Uterus (tissue), 2 donors: Measurements from ENCODE around the gene MAP4K4.

ENCODE experiments used
- POLR2A ChIP-seq, 2 donors: fragments of 450-650 bp; IDR thresholded peaks; one replicate each; pipeline ENCODE4 v1.6.1; 2016; ENCODE audit warnings: antibody characterized with exemption in 2 of 2, mild to moderate bottlenecking in 1 of 2, moderate library complexity in 1 of 2
- TF ChIP-seq, protein P1 (sequence below), 4 experiments: fragments of 200-600 bp in 2 of 4; fragments of 450-650 bp in 2 of 4; sonication (generic) in 2 of 4; IDR thresholded peaks; one replicate each; pipeline ENCODE4 v1.5.1; 2016 to 2019; ENCODE audit warnings: antibody characterized with exemption in 4 of 4, mild to moderate bottlenecking in 2 of 4, moderate library complexity in 1 of 4

DNA sequence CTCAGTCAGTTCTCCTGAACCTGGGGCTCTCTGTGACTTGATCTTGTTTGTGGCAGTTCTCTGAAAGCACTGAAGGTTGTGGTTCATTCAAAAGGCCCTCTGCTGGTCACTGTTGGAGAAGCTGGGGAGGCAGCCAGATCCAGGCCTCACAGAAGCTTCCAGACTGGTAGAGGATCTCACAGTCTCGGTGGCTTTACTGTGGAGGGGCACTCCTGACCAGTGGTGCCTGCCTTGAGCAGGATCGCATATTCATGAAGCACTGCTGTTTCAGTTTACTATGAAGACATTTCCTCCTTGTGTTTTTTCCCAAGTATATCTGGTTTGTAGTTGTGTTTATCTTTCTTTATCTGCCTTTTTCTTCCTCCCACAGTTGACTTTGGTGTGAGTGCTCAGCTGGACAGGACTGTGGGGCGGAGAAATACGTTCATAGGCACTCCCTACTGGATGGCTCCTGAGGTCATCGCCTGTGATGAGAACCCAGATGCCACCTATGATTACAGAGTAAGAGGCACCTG, 133.9 kb downstream of the MAP4K4 start:
- TF ChIP-seq, protein P1, sequence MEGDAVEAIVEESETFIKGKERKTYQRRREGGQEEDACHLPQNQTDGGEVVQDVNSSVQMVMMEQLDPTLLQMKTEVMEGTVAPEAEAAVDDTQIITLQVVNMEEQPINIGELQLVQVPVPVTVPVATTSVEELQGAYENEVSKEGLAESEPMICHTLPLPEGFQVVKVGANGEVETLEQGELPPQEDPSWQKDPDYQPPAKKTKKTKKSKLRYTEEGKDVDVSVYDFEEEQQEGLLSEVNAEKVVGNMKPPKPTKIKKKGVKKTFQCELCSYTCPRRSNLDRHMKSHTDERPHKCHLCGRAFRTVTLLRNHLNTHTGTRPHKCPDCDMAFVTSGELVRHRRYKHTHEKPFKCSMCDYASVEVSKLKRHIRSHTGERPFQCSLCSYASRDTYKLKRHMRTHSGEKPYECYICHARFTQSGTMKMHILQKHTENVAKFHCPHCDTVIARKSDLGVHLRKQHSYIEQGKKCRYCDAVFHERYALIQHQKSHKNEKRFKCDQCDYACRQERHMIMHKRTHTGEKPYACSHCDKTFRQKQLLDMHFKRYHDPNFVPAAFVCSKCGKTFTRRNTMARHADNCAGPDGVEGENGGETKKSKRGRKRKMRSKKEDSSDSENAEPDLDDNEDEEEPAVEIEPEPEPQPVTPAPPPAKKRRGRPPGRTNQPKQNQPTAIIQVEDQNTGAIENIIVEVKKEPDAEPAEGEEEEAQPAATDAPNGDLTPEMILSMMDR (IDR thresholded peaks at IDR 0.05) = peak; percentile 74 to 83 (median 77)
- no peak for TF ChIP-seq POLR2A (IDR thresholded peaks at IDR 0.05)
